Measurements from ENCODE around the gene ZNF385D.

ZNF385D gene

DNA sequence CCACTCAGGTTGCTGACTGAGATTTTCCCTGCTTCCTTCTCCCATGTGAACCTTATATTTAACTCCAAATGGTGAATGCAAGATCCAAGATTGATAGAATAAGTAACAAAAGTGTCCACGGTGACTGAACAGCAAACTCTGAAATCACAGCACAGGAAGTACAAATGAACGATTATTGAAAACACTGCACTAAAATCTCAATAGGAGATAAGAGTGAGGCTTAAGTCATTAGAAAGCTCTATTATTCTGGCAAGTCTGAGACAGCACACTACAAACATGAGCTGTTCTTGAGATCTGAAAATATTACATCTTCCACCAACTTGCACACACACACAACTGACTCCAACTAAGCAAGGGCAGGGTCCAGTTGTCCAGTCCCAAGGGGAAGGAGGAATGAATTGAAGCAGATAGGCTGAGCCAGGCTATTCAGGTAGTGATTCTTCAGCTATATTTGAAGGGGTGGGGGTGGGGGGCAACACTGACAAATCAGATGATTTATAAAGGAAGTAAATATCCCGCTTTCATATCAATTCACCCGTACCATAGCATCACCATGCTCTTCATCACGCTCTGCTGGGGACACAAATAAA is 2.9 kb downstream of the ZNF385D start:
- no peak for DNase-seq (ENCODE audit: low read depth, low spot score)

DNA sequence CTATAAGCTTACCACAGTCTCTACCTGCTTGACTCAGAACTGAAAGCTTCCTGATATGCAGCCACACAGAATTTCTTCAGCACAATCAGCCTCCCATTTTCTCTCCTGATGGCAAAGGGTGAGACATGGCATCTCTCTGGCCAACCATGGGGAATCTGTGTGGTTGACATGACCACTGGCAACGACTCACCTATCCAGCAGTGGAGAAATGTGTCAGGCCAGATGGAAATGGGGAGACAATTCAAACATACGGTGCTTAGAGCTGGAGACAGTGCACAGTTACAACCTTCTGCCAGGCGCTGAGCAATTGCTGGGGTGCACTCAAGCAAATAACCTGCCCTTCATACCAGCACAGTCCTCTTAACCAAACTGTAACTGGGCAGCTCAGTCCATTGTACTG is 3.6 kb downstream of the ZNF385D start:
- peak; percentile 77 for DNase-seq (ENCODE audit: low read depth, low spot score)

DNA sequence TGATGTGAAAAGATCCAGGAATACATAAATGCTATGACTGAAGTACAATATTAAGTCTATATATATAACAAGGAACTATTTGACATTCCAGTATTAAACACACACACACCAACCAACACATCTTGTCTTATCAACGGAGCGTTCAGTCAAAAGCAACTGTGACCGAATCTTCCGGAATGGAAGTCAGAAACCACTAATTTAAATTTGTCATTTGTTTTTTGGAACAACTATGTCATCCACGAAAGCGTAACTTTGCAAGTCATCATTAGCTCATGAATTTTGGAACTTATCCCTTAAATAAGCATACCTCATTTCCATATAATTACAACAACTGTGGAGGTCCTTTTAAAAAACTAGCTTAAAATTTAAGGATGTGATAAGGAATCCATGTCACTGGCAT is 5.0 kb downstream of the ZNF385D start:
- peak; percentile 42 for DNase-seq (ENCODE audit: low read depth, low spot score)

GRCh38 chr3:21744793-21745192 is 6.2 kb downstream of the ZNF385D start:
- no peak for DNase-seq (ENCODE audit: low read depth, low spot score)

GRCh38 chr3:21738935-21739702 is 11.9 kb downstream of the ZNF385D start:
- no peak for DNase-seq (ENCODE audit: low read depth, low spot score)

DNA sequence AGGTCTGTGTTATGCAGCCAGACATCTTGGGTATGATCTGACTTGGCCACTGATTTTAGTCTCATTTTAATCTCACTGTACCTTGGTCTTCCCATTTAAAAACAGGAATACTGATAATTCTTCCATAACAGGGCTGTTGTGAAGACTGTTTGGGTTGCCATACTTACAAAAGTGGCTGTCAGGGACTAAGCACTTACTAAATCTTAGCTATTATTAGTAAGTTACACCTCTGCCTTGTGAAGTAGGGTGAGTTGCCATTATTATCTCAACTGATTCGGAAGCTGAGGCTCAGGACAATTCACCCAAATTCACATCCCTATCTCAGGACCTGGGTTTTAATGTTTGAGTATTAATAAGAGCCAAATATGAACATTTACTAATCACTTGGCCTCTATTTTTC is 12.7 kb downstream of the ZNF385D start:
- no peak for DNase-seq (ENCODE audit: low read depth, low spot score)

- no peak for DNase-seq (ENCODE audit: low read depth, low spot score)
These were observed 16.3 kb downstream of the ZNF385D start for GRCh38 chr3:21734746-21735145.

GRCh38 chr3:21729888-21730459 is 21.0 kb downstream of the ZNF385D start:
- DNase-seq (ENCODE audit: low read depth, low spot score) = peak; percentile 68

- no peak for DNase-seq (ENCODE audit: low read depth, low spot score)
These were observed 21.7 kb downstream of the ZNF385D start for GRCh38 chr3:21729331-21729730.

- DNase-seq (ENCODE audit: low read depth, low spot score) = no peak
These were observed 28.2 kb downstream of the ZNF385D start for GRCh38 chr3:21722768-21723167.

GRCh38 chr3:21722301-21722700 is 28.7 kb downstream of the ZNF385D start:
- no peak for DNase-seq (ENCODE audit: low read depth, low spot score)

DNA sequence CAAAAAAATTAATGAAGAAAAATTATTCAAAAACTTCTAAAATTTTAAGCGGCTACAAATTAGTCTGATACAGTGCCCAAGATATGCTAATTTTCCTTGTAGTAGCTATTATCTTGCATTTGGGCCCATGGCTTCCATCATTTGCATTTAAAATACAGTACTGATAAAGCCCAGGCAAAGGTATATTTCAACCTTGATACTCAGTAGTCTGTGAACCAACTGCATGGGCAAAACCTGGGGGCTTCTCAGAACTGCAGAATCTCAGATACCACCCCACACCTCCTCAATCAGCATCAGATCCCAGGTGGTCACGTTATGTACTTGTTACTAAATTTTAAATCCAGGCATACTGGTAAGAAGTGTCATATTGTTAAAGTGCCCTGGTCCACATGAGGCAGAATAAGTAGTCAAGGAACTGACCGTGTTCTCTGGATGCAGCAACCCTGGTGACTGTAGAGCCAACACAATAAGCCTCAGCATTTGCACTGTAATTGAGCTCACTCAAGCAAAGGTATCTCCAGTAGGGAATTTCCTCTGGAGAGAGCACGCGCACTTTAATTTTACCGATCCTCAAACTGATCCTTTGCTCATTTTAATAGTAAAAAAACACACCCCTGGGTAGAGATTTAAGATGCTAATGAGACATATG is 31.9 kb downstream of the ZNF385D start:
- DNase-seq (ENCODE audit: low read depth, low spot score) = peak; percentile 38

DNA sequence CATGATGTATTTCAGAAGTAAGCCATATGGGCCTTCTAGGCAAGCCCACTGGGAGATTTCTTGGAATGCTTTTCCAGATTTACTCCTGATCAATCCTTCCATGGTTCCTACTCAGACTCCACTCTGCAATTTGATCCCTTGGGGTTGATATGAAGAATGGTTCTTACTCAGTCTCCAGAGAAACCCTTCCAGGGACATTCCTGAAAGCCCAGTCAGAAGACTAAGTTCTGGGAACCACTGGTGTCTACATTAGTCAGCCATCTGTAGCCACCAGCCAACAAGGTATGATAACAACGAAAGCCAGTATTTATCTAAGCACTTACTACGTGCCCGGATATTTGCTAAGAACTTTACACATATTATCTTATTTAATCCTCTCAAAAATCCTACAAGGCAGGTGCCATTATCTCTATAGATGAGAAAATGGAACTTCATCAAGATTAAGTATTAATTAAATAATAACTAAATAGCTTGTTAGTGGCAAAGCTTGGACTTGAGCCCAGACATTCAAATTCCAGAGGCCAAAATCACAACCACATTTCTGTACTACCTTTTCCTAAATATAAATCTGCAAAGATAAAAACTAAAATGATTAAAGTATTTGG is 32.7 kb downstream of the ZNF385D start:
- peak; percentile 96 for DNase-seq (ENCODE audit: low read depth, low spot score)

DNA sequence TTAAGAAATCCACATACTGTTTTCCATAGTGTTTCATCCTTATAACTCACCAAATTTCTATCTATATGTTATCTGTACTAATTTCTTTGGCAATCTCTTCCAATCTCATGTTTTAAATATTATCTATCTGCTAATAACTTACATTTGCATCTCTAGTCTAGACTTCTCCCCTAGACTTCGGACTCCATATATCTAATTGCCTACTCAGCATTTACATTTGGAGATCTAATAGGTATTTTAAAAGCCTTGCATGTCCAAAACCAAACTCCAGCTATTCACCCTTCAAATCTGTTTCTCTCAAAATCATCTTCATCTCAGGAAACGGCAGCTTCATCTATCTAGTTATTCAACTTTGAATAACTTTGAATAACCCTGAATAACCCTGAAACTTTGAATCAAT is 35.3 kb downstream of the ZNF385D start:
- no peak for DNase-seq (ENCODE audit: low read depth, low spot score)

DNA sequence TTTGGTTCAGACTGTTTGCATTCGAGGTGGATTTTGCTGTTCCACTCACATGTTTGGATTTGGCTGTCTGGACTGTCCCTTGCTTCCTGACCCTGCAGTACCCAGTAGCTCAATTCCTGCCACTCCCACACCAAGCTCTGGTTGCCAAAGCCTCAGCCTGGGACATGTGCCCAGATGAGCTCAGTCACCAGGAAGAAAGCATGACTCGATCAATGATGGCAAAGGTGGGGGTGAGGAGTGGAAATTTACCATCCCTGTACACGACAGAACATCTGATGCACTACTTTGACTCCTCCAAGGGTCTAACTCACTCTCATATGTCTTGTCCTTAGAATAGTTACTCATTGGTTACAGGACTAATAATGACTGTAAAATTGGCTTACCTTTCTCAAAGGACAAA is 45.2 kb downstream of the ZNF385D start:
- peak; percentile 92 for DNase-seq (ENCODE audit: low read depth, low spot score)

- DNase-seq (ENCODE audit: low read depth, low spot score) = no peak
These were observed 46.2 kb downstream of the ZNF385D start for GRCh38 chr3:21704796-21705195.

DNA sequence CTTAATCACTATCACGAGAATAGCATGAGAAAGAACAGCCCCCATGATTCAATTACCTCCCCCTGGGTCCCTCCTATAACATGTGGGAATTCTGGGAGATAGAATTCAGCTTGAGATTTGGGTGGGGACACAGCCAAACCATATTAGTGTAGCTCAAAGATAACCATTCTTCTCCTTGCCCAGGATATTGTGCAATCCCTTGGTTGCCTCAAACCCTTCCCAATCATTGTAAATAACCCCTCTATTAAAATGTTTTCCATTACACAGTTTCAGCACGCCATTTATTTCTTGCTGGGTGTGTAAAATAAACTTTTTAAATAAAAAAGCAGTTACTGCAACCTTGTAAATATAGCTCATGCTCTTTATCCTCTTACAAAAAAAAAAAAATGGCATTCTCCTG is 47.7 kb downstream of the ZNF385D start:
- no peak for DNase-seq (ENCODE audit: low read depth, low spot score)

DNA sequence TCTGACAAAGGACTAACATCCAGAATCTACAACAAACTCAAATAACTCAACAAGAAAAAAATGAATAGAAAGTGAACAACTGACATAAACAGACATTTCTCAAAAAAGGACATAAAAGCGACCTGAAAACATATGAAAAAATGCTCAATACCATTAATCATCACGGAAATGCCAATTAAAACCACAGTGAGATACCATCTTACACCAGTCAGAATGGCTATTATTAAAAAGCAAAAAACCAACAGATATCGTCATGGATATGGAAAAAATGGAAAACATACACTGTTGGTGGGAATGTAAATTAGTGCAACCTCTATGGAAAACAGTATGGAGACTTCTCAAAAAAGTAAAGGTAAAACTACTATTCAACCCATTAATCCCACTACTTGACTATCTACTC is 53.3 kb downstream of the ZNF385D start:
- no peak for DNase-seq (ENCODE audit: low read depth, low spot score)

DNA sequence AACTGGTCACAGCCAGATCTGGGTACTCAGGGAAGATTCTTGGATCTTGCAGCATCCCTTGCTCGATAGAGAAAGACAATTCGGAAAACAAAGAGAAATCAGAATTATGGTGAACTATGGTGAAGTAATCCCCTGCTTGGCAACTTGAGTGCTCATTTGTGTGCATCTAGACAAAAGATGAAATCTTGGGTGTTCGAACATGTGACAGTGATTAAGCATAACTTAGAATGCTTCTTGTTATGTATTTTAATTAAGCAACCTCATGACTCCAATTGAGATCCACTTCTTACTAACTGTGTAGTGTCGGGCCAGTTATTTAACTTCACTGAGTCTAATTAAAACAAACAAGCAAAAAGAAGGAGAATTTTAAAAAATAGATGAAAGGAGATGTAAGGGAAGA is 56.5 kb downstream of the ZNF385D start:
- no peak for DNase-seq (ENCODE audit: low read depth, low spot score)

DNA sequence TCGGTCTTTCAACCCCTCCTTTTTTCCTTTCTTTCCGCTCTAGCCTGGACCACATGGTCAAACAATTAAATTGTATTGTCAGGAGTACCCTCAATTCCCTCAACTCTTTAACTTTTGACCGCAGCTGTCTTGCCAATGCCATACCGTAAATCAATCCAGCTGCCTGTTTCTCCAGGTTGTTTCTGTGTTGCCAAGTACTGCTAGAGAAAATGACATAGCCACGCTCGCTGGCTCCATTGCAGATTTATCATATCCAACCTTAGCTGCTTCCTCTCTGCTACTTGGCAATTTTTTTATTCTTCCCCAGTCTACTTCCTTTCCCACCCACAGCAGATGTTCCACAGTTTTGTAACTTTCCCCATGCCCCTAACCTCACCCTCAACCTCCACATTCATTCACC is 60.0 kb downstream of the ZNF385D start:
- no peak for DNase-seq (ENCODE audit: low read depth, low spot score)

GRCh38 chr3:21682206-21682605 is 68.8 kb downstream of the ZNF385D start:
- no peak for DNase-seq (ENCODE audit: low read depth, low spot score)

DNA sequence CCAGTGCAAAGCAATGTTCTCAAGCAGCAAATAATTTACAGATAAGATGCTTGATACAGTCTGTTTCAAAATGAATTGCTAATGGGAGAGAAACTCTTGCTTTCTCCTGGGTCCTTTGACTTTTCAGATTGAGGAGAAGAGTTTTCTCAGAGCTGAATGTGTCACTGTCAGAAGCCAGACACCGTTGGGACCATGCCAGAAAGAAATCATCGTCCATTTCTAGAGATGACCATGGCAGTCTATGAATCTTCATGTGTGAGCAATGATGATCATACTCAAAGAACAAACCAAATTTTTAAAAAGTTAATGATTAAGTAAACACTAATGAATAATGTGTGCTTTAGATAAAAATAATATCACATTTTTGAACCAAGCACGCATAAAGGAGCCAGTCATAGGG is 77.6 kb downstream of the ZNF385D start:
- DNase-seq (ENCODE audit: low read depth, low spot score) = no peak
